Body of pancreas (tissue), 4 donors: ENCODE measurements around the gene BACE2. TPM values are rescaled to one million over a fixed set of nuclear protein-coding genes. Genes with fewer than 3 reads are reported as not detected.

ENCODE experiments used
- ATAC-seq: fragments of 150-250 bp; one replicate; pipeline ENCODE4 v1.9.1; 2016
- DNase-seq, 4 donors: peaks; one replicate each; pipeline ENCODE4 v3.0.0-alpha.2; 2019
- H3K27ac ChIP-seq, 4 donors: fragments of 200-600 bp; sonication (generic); 1 replicate in 3 of 4; 2 replicates in 1 of 4; pipeline versions ENCODE4 v1.5.1 to v1.6.1; 2016 to 2019; ENCODE audit warnings: mild to moderate bottlenecking in 1 of 4, mixed read lengths in 1 of 4, moderate library complexity in 1 of 4
- H3K27me3 ChIP-seq, 2 donors: fragments of 200-600 bp; sonication (generic); one replicate each; pipeline ENCODE4 v1.6.0; 2016; ENCODE audit warnings: mild to moderate bottlenecking in 1 of 2
- H3K36me3 ChIP-seq, 2 donors: fragments of 200-600 bp; sonication (generic); replicated peaks in 1 of 2; 2 replicates each; pipeline ENCODE4 v1.5.1; 2016; ENCODE audit warnings: low read depth in 2 of 2; ENCODE audit not compliant: insufficient read depth in 1 of 2
- H3K4me1 ChIP-seq: fragments of 200-600 bp; sonication (generic); one replicate; pipeline ENCODE4 v1.6.0; 2016
- H3K4me3 ChIP-seq, 2 donors: fragments of 200-600 bp; sonication (generic); 1 replicate in 1 of 2; 2 replicates in 1 of 2; pipeline ENCODE4 v1.5.1; 2016 to 2019
- H3K9me3 ChIP-seq, 3 donors: fragments of 200-600 bp; sonication (generic); 1 replicate in 2 of 3; 2 replicates in 1 of 3; pipeline ENCODE4 v1.5.1; 2016
- CTCF ChIP-seq, 7 experiments: fragments of 450-650 bp in 4 of 7; fragments of 200-600 bp in 3 of 7; sonication (generic) in 3 of 7; IDR thresholded peaks; one replicate each; pipeline ENCODE4 v1.5.1; 2016 to 2019; ENCODE audit warnings: antibody characterized with exemption in 7 of 7
- POLR2A ChIP-seq, 3 donors: fragments of 450-650 bp; IDR thresholded peaks; one replicate each; pipeline ENCODE4 v1.6.1; 2016; ENCODE audit warnings: antibody characterized with exemption in 3 of 3, mild to moderate bottlenecking in 2 of 3
- WGBS, 2 donors: methylation state at CpG; one replicate each; pipeline ENCODE4 v1.1.5; 2017; 5-methylcytosine and 5-hydroxymethylcytosine counted together
- intact Hi-C: fragments of 100-400 bp; cut with DNase I; formaldehyde crosslinking; loops from one replicate; pipeline ENCODE4 v1.15.1; 2023
- total RNA-seq, 2 donors: library from RNA; depleted of rRNA; stranded (reverse); fragments of >200 nt; gene quantifications; one replicate each; pipeline ENCODE4 v1.1.0, GENCODE V29; 2016

Gene BACE2
- total RNA-seq, 2 donors from 2014 or later: 86.4 to 107 TPM

- Histone ChIP-seq H3K36me3 (no peaks in the 10 kb centered on the region), H3K27ac (no peak overlapping the region), H3K4me1 (peaks cover 20% of the 10 kb centered on the region), H3K4me3 (no peak overlapping the region), H3K9me3 (no peaks in the 10 kb centered on the region), H3K27me3 (no peaks in the 10 kb centered on the region)
- no peak for DNase-seq
- intact Hi-C loops: no loop called here
- WGBS, 2 donors: 89 to 92% methylated on average over 3 of the region's 3 CpGs
- no peak for ATAC-seq
- TF ChIP-seq CTCF (IDR thresholded peaks at IDR 0.05) (no peak), POLR2A (IDR thresholded peaks at IDR 0.05) (no peak)
Measured at GRCh38 chr21:41204736-41205135, 36.8 kb downstream of the BACE2 start.

- TF ChIP-seq POLR2A (IDR thresholded peaks at IDR 0.05) (peak in 2 of 3 donors; percentile 17 to 52), CTCF (IDR thresholded peaks at IDR 0.05) (no peak)
- peak; percentile 60 to 77 (median 71) for DNase-seq
- H3K27me3 ChIP-seq: no peaks in the 10 kb centered on the region
- no peaks in the 10 kb centered on the region for H3K9me3 ChIP-seq
- H3K27ac ChIP-seq: peak overlapping the region; percentile 48 to 84 (median 74)
- ATAC-seq: peak; percentile 87
- no peaks in the 10 kb centered on the region for H3K36me3 ChIP-seq
- H3K4me1 ChIP-seq: peaks cover 20% of the 10 kb centered on the region
- no peak overlapping the region for H3K4me3 ChIP-seq
- intact Hi-C loops: no loop called here
- WGBS, 2 donors: 62 to 71% methylated on average over 13 to 17 of the region's 17 CpGs
Measured at GRCh38 chr21:41207401-41208375, 39.7 kb downstream of the BACE2 start.

- Histone ChIP-seq H3K27ac (peak overlapping the region; percentile 48 to 84 (median 74)), H3K27me3 (no peaks in the 10 kb centered on the region), H3K9me3 (no peaks in the 10 kb centered on the region), H3K4me3 (no peak overlapping the region), H3K4me1 (peaks cover 20% of the 10 kb centered on the region), H3K36me3 (no peaks in the 10 kb centered on the region)
- TF ChIP-seq CTCF (IDR thresholded peaks at IDR 0.05): no peak
- no peak for TF ChIP-seq POLR2A (IDR thresholded peaks at IDR 0.05)
- DNase-seq: no peak
- intact Hi-C loops: no loop called here
- ATAC-seq: no peak
- whole genome bisulfite sequencing, 2 donors: 61 to 66% methylated on average over 4 to 6 of the region's 6 CpGs
Measured at GRCh38 chr21:41208376-41208763, 40.4 kb downstream of the BACE2 start.

- Histone ChIP-seq H3K9me3 (no peaks in the 10 kb centered on the region), H3K27me3 (no peaks in the 10 kb centered on the region), H3K36me3 (no peaks in the 10 kb centered on the region), H3K4me1 (peaks cover 20% of the 10 kb centered on the region), H3K27ac (peak overlapping the region in 3 of 4 donors; percentile 73 to 84 (median 75)), H3K4me3 (no peak overlapping the region)
- TF ChIP-seq CTCF (IDR thresholded peaks at IDR 0.05): no peak
- TF ChIP-seq POLR2A (IDR thresholded peaks at IDR 0.05): no peak
- DNase-seq (no peak), ATAC-seq (no peak)
- intact Hi-C loops: no loop called here
- 80 to 81% methylated on average over 10 to 17 of the region's 17 CpGs for WGBS, 2 donors
Measured at GRCh38 chr21:41209016-41209619, 41.2 kb downstream of the BACE2 start.
